Measurements from ENCODE around the gene DMTF1.

GRCh38 chr7:87226495-87226894 lies 74.2 kb downstream of the DMTF1 start:
- TF ChIP-seq CTCF (IDR thresholded peaks at IDR 0.05; ENCODE audit: insufficient read depth, low read length) (no peak), POLR2AphosphoS5 (IDR thresholded peaks at IDR 0.05; ENCODE audit: low read depth) (no peak)

All from HL-60 (cell line).